Measurements from ENCODE around the gene TAAR5. TPM values are rescaled to one million over a fixed set of nuclear protein-coding genes. Genes with fewer than 3 reads are reported as not detected.

The TAAR5 gene
- total and polyA plus RNA-seq, 2 of the 8 experiments (the other 6 are each of a cell fraction or from before 2014, with no cell fraction given): not detected

GRCh38 chr6:132569170-132569569 is 20.4 kb downstream of the TAAR5 start:
- H2BK5ac ChIP-seq (ENCODE audit: low read depth, low read length): no peak overlapping the region
- H3K36me3 ChIP-seq (ENCODE audit: control insufficient read depth in 2 of 4, insufficient read depth in 4 of 4, low read length in 3 of 4): no peaks in the 10 kb centered on the region
- TF ChIP-seq EZH2 (IDR thresholded peaks at IDR 0.05; ENCODE audit: low read depth, low read length, severe bottlenecking) (no peak), CHD2 (IDR thresholded peaks at IDR 0.05; ENCODE audit: low read length) (no peak), EGR1 (IDR thresholded peaks at IDR 0.05; ENCODE audit: borderline replicate concordance, low read depth, low read length) (no peak), YY1 (IDR thresholded peaks at IDR 0.05; ENCODE audit: low read depth, low read length) (no peak), CREB1 (IDR thresholded peaks at IDR 0.05) (no peak), USF2 (IDR thresholded peaks at IDR 0.05; ENCODE audit: low read length) (no peak), ATF2 (IDR thresholded peaks at IDR 0.05; ENCODE audit: low read length) (no peak), FOSL1 (IDR thresholded peaks at IDR 0.05; ENCODE audit: insufficient read depth, low read depth, low read length) (no peak), JUN (IDR thresholded peaks at IDR 0.05; ENCODE audit: low read depth, low read length) (no peak), HDAC2 (IDR thresholded peaks at IDR 0.05; ENCODE audit: borderline replicate concordance in 1 of 2, low read depth in 2 of 2, low read length in 2 of 2) (no peak)
- no peak overlapping the region for H2BK20ac ChIP-seq (ENCODE audit: low read length)
- no peak overlapping the region for H2BK120ac ChIP-seq (replicated peaks; ENCODE audit: low read depth, low read length)
- FAIRE-seq: no peak
- no peak overlapping the region for H4K8ac ChIP-seq (ENCODE audit: extremely low read depth, insufficient read depth, low read length)
- no peak overlapping the region for H2BK15ac ChIP-seq (ENCODE audit: low read length)
- H2BK12ac ChIP-seq (ENCODE audit: low read depth, low read length): no peak overlapping the region
- no peaks in the 10 kb centered on the region for H3K79me2 ChIP-seq (ENCODE audit: control insufficient read depth in 1 of 2, insufficient read depth in 2 of 2, low read length in 2 of 2)
- no peak overlapping the region for H4K5ac ChIP-seq (ENCODE audit: insufficient read length, low read depth, low read length)
- no peak overlapping the region for H3K4me3 ChIP-seq (ENCODE audit: extremely low read depth in 1 of 4, insufficient read depth in 2 of 4, low read depth in 3 of 4, low read length in 4 of 4)
- POLR2A ChIA-PET (ENCODE audit: partially characterized antibody): interaction anchor here (0.9 kb wide), 1 partner anchor 9 kb away, joined by 3 read pairs; no protein-coding TSS in a partner anchor
- H3K4ac ChIP-seq (replicated peaks; ENCODE audit: insufficient read length, low read depth, low read length): no peak overlapping the region
- no peaks in the 10 kb centered on the region for H3K27me3 ChIP-seq (replicated peaks in 1 of 4; ENCODE audit: control insufficient read depth in 3 of 4, extremely low read depth in 1 of 4, insufficient read depth in 3 of 4, low read length in 3 of 4)
- H3K4me2 ChIP-seq (ENCODE audit: insufficient read depth in 1 of 2, low read depth in 2 of 2, low read length in 2 of 2): peak overlapping the region in 1 of 2 experiments; percentile 1; a peak in 1 of 4 replicates
- H2AK5ac ChIP-seq (ENCODE audit: low read depth, low read length): no peak overlapping the region
- H3K56ac ChIP-seq (replicated peaks; ENCODE audit: insufficient read length, low read depth, low read length): no peak overlapping the region
- H3K23me2 ChIP-seq (ENCODE audit: low read depth, low read length): no peaks in the 10 kb centered on the region
- no peak overlapping the region for H3K23ac ChIP-seq (ENCODE audit: insufficient read length)
- peaks cover 0 to 6% (median 1%) of the 10 kb centered on the region in 4 experiments; a peak in 5 of 7 replicates for H3K4me1 ChIP-seq (replicated peaks in 1 of 4; ENCODE audit: control insufficient read depth in 3 of 4, insufficient read depth in 4 of 4, low read length in 3 of 4)
- no peak overlapping the region for H3K27ac ChIP-seq (ENCODE audit: low read depth, low read length)
- no peak overlapping the region for H2AFZ ChIP-seq (ENCODE audit: low read length)
- no peak for DNase-seq (ENCODE audit: low read depth in 1 of 2, low spot score in 2 of 2)
- no peaks in the 10 kb centered on the region for H3K9me3 ChIP-seq (ENCODE audit: insufficient read depth in 2 of 2, low read depth in 1 of 2, low read length in 1 of 2)
- no peak overlapping the region for H3K9ac ChIP-seq (replicated peaks in 1 of 4; ENCODE audit: extremely low read depth in 1 of 4, low read depth in 3 of 4, low read length in 3 of 4)
- WGBS, 2 experiments (ENCODE audit: extremely low coverage in 1 of 2, insufficient coverage in 1 of 2, insufficient read length in 1 of 2, insufficient replicate concordance in 2 of 2, low coverage in 1 of 2, low lambda C conversion rate in 2 of 2, missing lambda C conversion rate in 1 of 2): 68% methylated on average over 4 of the region's 4 CpGs; no CpG with 5 or more reads in 1 of the 2 experiments
- no peak overlapping the region for H3K14ac ChIP-seq (ENCODE audit: insufficient read length)
- H4K20me1 ChIP-seq (replicated peaks in 1 of 2; ENCODE audit: control insufficient read depth in 1 of 2, insufficient read depth in 2 of 2, low read length in 2 of 2): no peaks in the 10 kb centered on the region
- CTCF ChIA-PET (ENCODE audit: partially characterized antibody): no interaction called here
- H4K91ac ChIP-seq (replicated peaks; ENCODE audit: insufficient read length, low read length): no peak overlapping the region
- H3K79me1 ChIP-seq (ENCODE audit: low read depth, low read length): no peaks in the 10 kb centered on the region
- H3K18ac ChIP-seq (ENCODE audit: extremely low read depth, low read length): no peak overlapping the region
